SU-DHL-6 (cell line): ENCODE data around the gene AGBL4.

Experiments
- H2AFZ ChIP-seq: fragments of 200-600 bp; sonication (generic); 2 replicates; pipeline ENCODE4 v1.6.1; 2014; ENCODE audit warnings: low read depth, mild to moderate bottlenecking, moderate library complexity, mixed read lengths, antibody characterized with exemption, low read length; ENCODE audit not compliant: severe bottlenecking
- H3F3A ChIP-seq: fragments of 200-600 bp; shearing (Covaris generic); 2 replicates; pipeline ENCODE4 v1.6.0; 2016; ENCODE audit warnings: antibody characterized with exemption, mild to moderate bottlenecking; ENCODE audit not compliant: insufficient read depth
- H3K27ac ChIP-seq: fragments of 200-600 bp; sonication (generic); 2 replicates; pipeline ENCODE4 v1.5.1; 2016; ENCODE audit warnings: low read depth, mild to moderate bottlenecking, low read length, moderate library complexity, mixed read lengths
- H3K27me3 ChIP-seq: fragments of 200-600 bp; sonication (generic), shearing (Covaris generic); 2 replicates; pipeline ENCODE4 v1.6.0; 2014; ENCODE audit warnings: mild to moderate bottlenecking, low read length
- H3K36me3 ChIP-seq: fragments of 200-600 bp; sonication (generic); 2 replicates; pipeline ENCODE4 v1.6.1; 2014; ENCODE audit warnings: mild to moderate bottlenecking, low read length, mixed read lengths
- H3K4me2 ChIP-seq: fragments of 300-600, 200-600 bp; shearing (Covaris generic), sonication (generic); 2 replicates; pipeline ENCODE4 v1.6.0; 2014; ENCODE audit warnings: low read length, low read depth, mild to moderate bottlenecking; ENCODE audit not compliant: poor library complexity, severe bottlenecking
- H3K4me3 ChIP-seq: fragments of 200-600 bp; sonication (generic); 2 replicates; pipeline ENCODE4 v1.5.1; 2014; ENCODE audit warnings: antibody characterized with exemption, low read length, mild to moderate bottlenecking, mixed read lengths; ENCODE audit not compliant: insufficient read depth, poor library complexity, severe bottlenecking
- H3K79me2 ChIP-seq: fragments of 200-600 bp; sonication (generic); 2 replicates; pipeline ENCODE4 v1.6.1; 2014; ENCODE audit warnings: mild to moderate bottlenecking, low read length, moderate library complexity; ENCODE audit not compliant: insufficient read depth
- H3K9ac ChIP-seq: fragments of 200-600 bp; sonication (generic); 2 replicates; pipeline ENCODE4 v1.7.0; 2014; ENCODE audit warnings: mild to moderate bottlenecking, low read length
- H3K9me2 ChIP-seq: fragments of 200-600 bp; sonication (generic); replicated peaks from 2 replicates; pipeline ENCODE4 v1.6.1; 2014; ENCODE audit warnings: low read length; ENCODE audit not compliant: insufficient read depth
- H3K9me3 ChIP-seq: fragments of 200-600 bp; sonication (generic); 2 replicates; pipeline ENCODE4 v1.6.1; 2014; ENCODE audit warnings: low read length, mixed read lengths; ENCODE audit not compliant: insufficient read depth
- H4K20me1 ChIP-seq: fragments of 200-600 bp; sonication (generic); 2 replicates; pipeline ENCODE4 v1.6.1; 2014; ENCODE audit warnings: low read depth, mild to moderate bottlenecking, antibody characterized with exemption, low read length, moderate library complexity, mixed read lengths
- CTCF ChIP-seq: fragments of 200-600 bp; sonication (generic); IDR thresholded peaks from one replicate; pipeline ENCODE4 v1.5.1; 2017; ENCODE audit warnings: antibody characterized with exemption, mild to moderate bottlenecking, low read length, moderate library complexity; ENCODE audit not compliant: insufficient read depth, poor library complexity, severe bottlenecking
- EZH2phosphoT487 ChIP-seq: fragments of 200-600 bp; sonication (generic), shearing (Covaris generic); conservative IDR thresholded peaks from 2 replicates; pipeline ENCODE4 v1.6.1; 2018; ENCODE audit warnings: mild to moderate bottlenecking, antibody characterized with exemption, low read length, moderate library complexity, mixed read lengths

AGBL4 gene

GRCh38 chr1:48597663-48598062 is 1426.1 kb downstream of the AGBL4 start:
- no peaks in the 10 kb centered on the region for H3K79me2 ChIP-seq
- no peaks in the 10 kb centered on the region for H4K20me1 ChIP-seq
- H3K27ac ChIP-seq, result no peak overlapping the region
- no peaks in the 10 kb centered on the region for H3K9me2 ChIP-seq
- no peak overlapping the region for H3K4me3 ChIP-seq
- H3K9ac ChIP-seq, result no peak overlapping the region
- H3K36me3 ChIP-seq, result no peaks in the 10 kb centered on the region
- no peaks in the 10 kb centered on the region for H3K27me3 ChIP-seq
- H2AFZ ChIP-seq, result no peak overlapping the region
- H3K9me3 ChIP-seq, result no peaks in the 10 kb centered on the region
- H3K4me2 ChIP-seq, result no peak overlapping the region
- TF ChIP-seq EZH2phosphoT487 (no peak), CTCF (no peak)
- H3F3A ChIP-seq, result no peaks in the 10 kb centered on the region

- H2AFZ ChIP-seq, result no peak overlapping the region
Measured at GRCh38 chr1:48596046-48596445, 1427.7 kb downstream of the AGBL4 start.

GRCh38 chr1:48595613-48596012 is 1428.1 kb downstream of the AGBL4 start:
- Histone ChIP-seq H3K9me3 (no peaks in the 10 kb centered on the region), H3K4me2 (no peak overlapping the region), H3F3A (no peaks in the 10 kb centered on the region), H2AFZ (no peak overlapping the region), H3K9ac (no peak overlapping the region), H3K4me3 (no peak overlapping the region), H4K20me1 (no peaks in the 10 kb centered on the region), H3K27me3 (no peaks in the 10 kb centered on the region), H3K27ac (no peak overlapping the region), H3K79me2 (no peaks in the 10 kb centered on the region), H3K36me3 (no peaks in the 10 kb centered on the region), H3K9me2 (no peaks in the 10 kb centered on the region)
- TF ChIP-seq EZH2phosphoT487, result no peak
- no peak for TF ChIP-seq CTCF

More at GRCh38 chr1:48596046-48596445, 1427.7 kb downstream of the AGBL4 start:
- Histone ChIP-seq H3F3A (no peaks in the 10 kb centered on the region), H3K9me3 (no peaks in the 10 kb centered on the region), H3K9me2 (no peaks in the 10 kb centered on the region), H3K27ac (no peak overlapping the region), H3K79me2 (no peaks in the 10 kb centered on the region), H3K4me2 (no peak overlapping the region), H3K27me3 (no peaks in the 10 kb centered on the region), H3K4me3 (no peak overlapping the region), H4K20me1 (no peaks in the 10 kb centered on the region), H3K9ac (no peak overlapping the region), H3K36me3 (no peaks in the 10 kb centered on the region)
- no peak for TF ChIP-seq EZH2phosphoT487
- TF ChIP-seq CTCF, result no peak
